ENCODE data around the gene CCL25.
"Not testable (repeated sequence)": the region's sequence is repeated elsewhere in the genome, so short reads cannot be mapped to it uniquely, and the experiment has no call there.

CCL25 gene

DNA sequence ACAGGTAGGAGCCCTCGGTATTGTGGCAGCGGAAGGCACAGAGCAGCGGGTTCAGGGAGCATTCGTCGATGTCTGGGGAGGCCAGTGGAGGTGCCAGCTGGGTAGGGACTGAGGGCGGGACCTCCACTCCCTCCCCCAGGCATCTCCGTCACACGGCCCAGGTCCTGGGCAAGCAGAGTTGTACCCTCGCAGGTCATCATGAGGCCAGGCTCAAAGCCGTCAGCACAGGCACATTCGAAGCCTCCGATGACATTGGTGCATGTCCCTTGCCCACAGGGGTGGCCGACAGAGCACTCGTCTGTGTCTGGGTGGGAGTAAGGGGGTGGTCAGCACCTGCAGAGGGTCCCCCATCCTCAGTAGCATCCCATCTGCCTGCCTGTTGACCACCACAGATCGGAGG is 35.3 kb downstream of the CCL25 start:
- DNase-seq: no peak

DNA sequence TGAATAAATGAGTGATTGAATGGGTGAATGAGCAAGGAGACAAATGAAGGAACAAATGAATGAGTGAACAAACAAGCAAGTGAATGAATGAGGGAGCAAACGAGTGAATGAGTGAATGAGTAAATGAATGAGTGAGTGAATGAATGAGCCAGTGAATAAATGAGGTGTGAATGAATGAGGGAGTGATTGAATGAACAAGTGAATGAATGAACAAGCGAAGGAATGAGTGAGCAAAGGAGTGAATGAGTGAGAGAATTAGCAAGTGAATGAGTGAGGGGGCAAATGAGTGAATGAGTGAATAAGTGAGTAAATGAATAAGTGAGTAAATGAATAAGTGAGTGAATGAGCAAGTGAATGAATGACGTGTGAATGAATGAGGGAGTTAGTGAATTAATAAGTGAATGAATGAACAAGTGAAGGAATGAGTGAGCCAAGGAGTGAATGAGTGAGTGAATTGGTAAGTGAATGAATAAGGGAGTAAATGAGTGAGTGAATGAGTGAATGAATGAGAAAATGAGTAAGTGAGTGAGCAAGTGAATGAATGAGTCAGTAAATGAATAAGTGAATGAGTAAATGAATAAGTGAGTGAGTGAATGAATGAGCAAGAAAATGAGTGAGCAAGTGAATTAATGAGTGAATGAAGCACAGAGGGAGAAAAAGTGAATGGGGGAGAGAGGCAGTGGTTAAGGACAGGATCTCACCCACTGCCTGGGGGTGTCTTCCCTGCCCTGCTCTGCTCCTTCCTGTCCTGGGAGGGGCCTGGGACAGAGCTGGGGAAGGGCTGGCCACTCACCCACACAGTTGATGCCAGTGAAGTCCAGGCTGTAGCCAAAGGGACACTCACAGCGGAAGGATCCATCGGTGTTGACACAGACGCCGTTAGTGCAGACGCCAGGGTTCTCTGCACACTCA is 36.4 kb downstream of the CCL25 start:
- no peak for DNase-seq

GRCh38 chr19:8089664-8090601 is 37.4 kb downstream of the CCL25 start:
- DNase-seq: no peak

GRCh38 chr19:8090950-8091349 is 38.4 kb downstream of the CCL25 start:
- no peak for DNase-seq

DNA sequence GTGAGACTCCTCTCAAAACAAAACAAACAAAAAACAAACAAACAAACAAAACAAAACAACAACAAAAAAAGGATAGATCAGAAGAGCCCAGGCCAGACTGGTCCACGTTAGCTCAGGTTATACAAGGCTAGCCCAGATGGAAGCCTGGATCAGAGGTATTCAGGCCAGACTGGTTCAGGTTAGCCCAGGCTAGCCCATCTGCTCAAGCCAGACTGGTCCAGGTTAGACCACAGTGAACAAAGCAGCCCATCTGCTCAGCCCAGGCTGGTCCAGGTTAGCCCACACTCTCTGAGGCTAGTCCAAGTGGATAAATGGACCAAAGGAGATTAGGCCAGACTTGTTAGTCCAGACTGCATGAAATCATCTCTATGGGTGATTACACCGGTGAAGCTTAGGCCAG is 41.2 kb downstream of the CCL25 start:
- DNase-seq: no peak

DNA sequence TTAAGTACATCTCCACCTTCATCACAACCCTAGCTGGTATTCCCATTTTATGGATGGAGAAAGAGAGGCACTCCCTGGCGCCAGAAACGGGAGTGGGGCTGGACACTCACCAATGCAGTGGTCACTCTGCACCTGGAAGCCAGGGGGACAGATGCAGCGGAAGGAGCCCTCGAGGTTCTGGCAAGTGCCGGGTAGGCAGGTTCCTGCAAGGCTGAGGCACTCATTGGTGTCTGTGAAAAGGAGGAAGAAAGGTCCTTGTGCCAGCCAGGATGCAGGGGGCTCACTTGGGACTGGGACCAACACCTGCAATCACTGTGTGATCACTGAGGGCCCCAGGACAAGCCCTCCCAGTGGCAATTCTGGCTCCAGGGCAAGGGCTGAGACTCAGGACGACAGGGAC is 41.8 kb downstream of the CCL25 start:
- no peak for DNase-seq

DNA sequence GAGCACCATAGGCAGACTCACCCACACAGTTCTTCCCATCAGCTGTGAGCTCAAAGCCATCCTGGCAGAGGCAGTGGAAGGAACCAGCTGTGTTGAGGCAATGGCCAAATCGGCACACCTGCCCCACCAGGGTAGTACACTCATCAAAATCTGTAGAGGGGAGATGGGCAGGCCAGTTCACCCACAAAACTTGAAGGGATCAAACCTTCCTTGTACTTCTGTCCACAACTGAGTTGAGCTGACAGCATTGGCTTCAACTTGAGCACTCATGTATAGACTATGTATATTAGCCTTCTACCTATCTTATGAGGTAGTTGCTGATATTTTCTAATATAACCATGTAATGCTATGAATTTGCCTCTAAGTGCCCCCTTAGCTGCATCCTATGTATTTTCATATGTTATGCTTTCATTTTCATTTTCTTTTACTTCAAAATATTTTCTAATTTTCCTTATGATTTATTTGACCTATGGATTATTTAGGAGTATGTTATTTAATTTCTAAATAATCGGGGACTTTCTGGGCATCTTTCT is 42.9 kb downstream of the CCL25 start:
- no peak for DNase-seq

GRCh38 chr19:8096071-8096470 is 43.5 kb downstream of the CCL25 start:
- no peak for DNase-seq

DNA sequence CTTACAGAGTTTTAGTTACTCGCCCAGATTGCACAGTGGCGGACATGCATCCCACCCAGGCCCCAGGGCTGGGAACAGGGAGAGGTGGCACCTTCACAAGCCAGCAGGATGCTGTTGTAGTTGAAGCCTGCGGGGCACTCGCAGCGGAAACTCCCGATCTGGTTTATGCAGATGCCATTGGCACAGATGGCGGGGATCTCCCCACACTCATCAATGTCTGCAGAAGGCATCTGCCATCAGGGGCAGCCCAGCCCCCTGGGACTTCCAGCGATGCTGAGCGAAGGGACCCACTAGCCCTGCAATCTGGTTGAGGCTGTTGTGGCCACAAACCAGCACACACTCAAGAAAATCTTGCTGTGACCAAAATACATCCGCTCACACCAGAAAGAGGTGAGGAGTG is 44.6 kb downstream of the CCL25 start:
- DNase-seq: no peak

- DNase-seq: no peak
These were observed 45.4 kb downstream of the CCL25 start for GRCh38 chr19:8097681-8098567.

DNA sequence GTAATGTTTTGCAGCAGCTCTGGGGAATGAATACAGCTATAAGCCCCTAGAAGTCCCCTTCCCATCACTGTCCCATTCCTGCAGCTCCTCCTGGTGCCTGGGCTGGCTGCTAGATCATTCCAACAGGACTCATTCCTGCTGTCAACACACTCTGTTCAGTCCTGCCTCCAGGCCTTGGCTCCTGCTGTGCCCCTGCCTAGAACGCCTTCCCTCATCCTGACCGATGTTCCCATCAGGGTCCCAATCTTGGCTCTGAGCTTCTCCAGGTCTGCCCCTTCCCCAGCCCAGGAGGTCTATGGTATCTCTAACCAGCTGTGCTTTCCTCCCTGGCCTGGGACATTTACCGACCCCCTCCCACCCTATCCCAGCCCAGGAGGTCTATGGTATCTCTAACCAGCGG is 48.8 kb downstream of the CCL25 start:
- no peak for DNase-seq

DNA sequence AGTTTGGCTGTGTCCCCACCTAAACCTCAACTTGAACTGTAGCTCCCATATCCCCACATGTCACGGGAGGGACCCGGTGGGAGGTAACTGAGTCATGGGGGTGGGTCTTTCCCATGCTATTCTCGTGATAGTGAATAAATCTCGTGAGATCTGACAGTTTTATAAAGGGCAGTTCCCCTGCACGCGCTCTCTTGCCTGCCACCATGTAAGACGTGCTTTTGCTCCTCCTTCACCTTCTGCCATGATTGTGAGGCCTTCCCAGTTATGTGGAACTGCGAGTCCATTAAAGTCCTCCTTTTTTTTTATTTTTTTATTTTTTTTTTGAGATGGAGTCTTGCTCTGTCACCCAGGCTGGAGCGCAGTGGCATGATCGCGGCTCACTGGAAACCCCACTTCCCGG is 49.4 kb downstream of the CCL25 start:
- DNase-seq: not testable (repeated sequence)

- no peak for DNase-seq
These were observed 52.9 kb downstream of the CCL25 start for GRCh38 chr19:8105471-8105870.

- DNase-seq: no peak
These were observed 54.8 kb downstream of the CCL25 start for GRCh38 chr19:8107301-8107903.

DNA sequence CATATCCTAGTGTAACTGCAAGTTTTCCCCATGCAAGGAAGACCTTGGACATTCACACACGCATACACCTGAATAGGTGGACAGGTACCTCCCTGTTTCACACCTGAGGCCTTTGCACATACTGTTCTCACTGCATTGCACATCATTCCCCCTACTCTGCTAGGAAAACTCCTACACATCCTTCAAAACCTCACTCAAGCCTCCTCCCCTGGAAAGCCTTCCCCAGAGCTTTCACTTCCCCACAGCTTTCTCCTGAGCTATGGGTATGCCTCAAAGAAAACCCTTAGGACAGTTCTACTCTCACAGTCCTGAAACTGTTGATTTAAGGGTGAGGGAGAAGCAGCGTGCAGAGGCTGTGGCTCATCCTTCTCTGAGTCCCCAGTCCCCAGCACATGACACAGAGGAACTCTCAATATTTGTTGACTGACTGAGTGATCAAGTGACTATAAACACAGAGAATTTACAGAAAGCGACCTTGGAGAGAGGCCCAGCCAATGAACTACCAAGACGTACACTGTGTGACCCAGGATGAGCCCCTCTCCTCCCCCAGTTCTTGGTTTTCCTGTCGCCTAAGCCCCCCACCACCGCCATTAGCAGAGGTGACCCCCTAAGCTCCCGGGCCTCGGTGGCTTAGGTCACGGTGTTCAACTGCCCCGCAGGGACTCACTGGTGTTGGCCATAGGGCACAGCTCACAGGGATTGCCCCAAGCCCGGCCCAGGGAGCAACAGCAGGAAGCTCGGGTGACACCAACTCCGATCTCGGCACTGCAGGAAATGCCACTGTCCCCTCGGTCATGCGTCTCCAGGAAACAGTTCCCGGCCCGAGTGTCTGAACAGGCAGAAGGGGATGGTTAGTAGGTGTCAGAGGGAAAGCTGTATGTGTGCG is 56.2 kb downstream of the CCL25 start:
- DNase-seq: no peak

GRCh38 chr19:8109455-8109854 is 56.9 kb downstream of the CCL25 start:
- DNase-seq: no peak

GRCh38 chr19:8109890-8110662 is 57.5 kb downstream of the CCL25 start:
- no peak for DNase-seq

DNA sequence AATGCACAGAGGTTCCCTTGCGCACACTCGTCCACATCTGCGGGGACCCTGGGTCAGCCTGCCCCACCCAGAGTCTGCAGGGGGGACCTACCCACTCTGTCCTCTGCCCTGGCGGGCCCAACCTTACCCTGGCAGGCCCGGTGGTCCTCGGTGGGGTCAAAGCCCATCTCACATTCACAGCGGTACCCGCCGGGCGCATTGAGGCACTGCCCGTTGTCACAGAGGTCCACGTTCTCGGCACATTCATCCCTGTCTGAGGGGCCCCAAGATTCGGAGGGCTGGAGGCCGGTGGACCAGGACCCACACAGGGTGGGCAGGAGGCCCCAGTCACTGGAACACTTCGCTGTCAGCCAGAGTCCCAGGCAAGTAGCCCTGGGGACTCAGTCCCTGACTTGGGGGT is 58.4 kb downstream of the CCL25 start:
- no peak for DNase-seq

DNA sequence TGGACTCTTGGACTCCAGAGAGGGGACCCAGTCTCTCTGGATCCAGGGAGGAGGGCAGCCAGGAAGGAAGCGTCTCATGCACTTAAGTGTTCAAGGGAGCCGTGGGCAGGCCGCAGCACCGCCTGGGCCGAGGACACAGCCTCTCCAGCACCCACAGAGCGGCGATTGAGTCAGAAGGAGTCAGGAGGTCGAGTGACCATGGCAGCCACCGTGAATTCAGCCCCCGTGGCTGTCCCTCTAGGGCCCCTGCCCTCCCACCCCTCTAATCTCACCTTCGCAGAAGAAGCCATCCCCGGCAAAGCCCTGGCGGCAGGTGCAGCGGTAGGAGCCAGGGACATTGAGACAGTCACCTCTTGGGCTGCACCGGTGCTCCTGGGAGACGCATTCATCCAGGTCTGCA is 58.8 kb downstream of the CCL25 start:
- no peak for DNase-seq
